HEK293 (cell line): ENCODE data around the gene ABHD16A.

Source experiments
- EGR2 ChIP-seq: fragments of 450-650 bp; formaldehyde crosslinking; IDR thresholded peaks from 2 replicates; pipeline ENCODE4 v1.5.1; 2016; ENCODE audit warnings: low read depth, missing biosample characterization, missing genetic modification characterization
- HIC1 ChIP-seq: fragments of 450-650 bp; formaldehyde crosslinking; IDR thresholded peaks from 2 replicates; pipeline ENCODE4 v1.5.1; 2016; ENCODE audit warnings: missing biosample characterization, missing genetic modification characterization
- KLF9 ChIP-seq: fragments of 450-650 bp; formaldehyde crosslinking; IDR thresholded peaks from 2 replicates; pipeline ENCODE4 v1.5.1; 2016; ENCODE audit warnings: missing biosample characterization, missing genetic modification characterization, low read depth
- RBAK ChIP-seq: fragments of 450-650 bp; formaldehyde crosslinking; IDR thresholded peaks from 2 replicates; pipeline ENCODE4 v1.5.1; 2016; ENCODE audit warnings: missing biosample characterization, missing genetic modification characterization
- SCRT2 ChIP-seq: fragments of 450-650 bp; formaldehyde crosslinking; IDR thresholded peaks from 2 replicates; pipeline ENCODE4 v1.5.1; 2016; ENCODE audit warnings: missing biosample characterization, missing genetic modification characterization
- SP3 ChIP-seq: fragments of 450-650 bp; formaldehyde crosslinking; IDR thresholded peaks from 2 replicates; pipeline ENCODE4 v1.5.1; 2016; ENCODE audit warnings: missing biosample characterization, missing genetic modification characterization
- TRIM28 ChIP-seq: IDR thresholded peaks from 2 replicates; pipeline ENCODE4 v1.6.1; 2011; ENCODE audit warnings: low read length, control low read depth, borderline replicate concordance
- ZEB2 ChIP-seq: fragments of 450-650 bp; formaldehyde crosslinking; IDR thresholded peaks from 2 replicates; pipeline ENCODE4 v1.5.1; 2016; ENCODE audit warnings: missing biosample characterization, missing genetic modification characterization
- ZFP69B ChIP-seq: fragments of 450-650 bp; formaldehyde crosslinking; IDR thresholded peaks from 2 replicates; pipeline ENCODE4 v1.5.1; 2016; ENCODE audit warnings: missing biosample characterization, missing genetic modification characterization
- ZNF157 ChIP-seq: fragments of 450-650 bp; formaldehyde crosslinking; IDR thresholded peaks from 2 replicates; pipeline ENCODE4 v1.5.1; 2016; ENCODE audit warnings: missing biosample characterization, missing genetic modification characterization
- ZNF175 ChIP-seq: fragments of 450-650 bp; formaldehyde crosslinking; IDR thresholded peaks from 2 replicates; pipeline ENCODE4 v1.5.1; 2016; ENCODE audit warnings: missing biosample characterization, missing genetic modification characterization
- ZNF2 ChIP-seq: fragments of 450-650 bp; formaldehyde crosslinking; IDR thresholded peaks from 2 replicates; pipeline ENCODE4 v1.5.1; 2016; ENCODE audit warnings: missing biosample characterization, missing genetic modification characterization
- ZNF202 ChIP-seq: fragments of 450-650 bp; formaldehyde crosslinking; IDR thresholded peaks from 2 replicates; pipeline ENCODE4 v1.5.1; 2016; ENCODE audit warnings: missing biosample characterization, missing genetic modification characterization, borderline replicate concordance
- ZNF23 ChIP-seq: fragments of 450-650 bp; formaldehyde crosslinking; IDR thresholded peaks from 2 replicates; pipeline ENCODE4 v1.5.1; 2016; ENCODE audit warnings: missing biosample characterization, missing genetic modification characterization, borderline replicate concordance
- ZNF26 ChIP-seq: fragments of 450-650 bp; formaldehyde crosslinking; IDR thresholded peaks from 2 replicates; pipeline ENCODE4 v1.5.1; 2016; ENCODE audit warnings: missing biosample characterization, missing genetic modification characterization
- ZNF341 ChIP-seq: fragments of 450-650 bp; formaldehyde crosslinking; IDR thresholded peaks from 2 replicates; pipeline ENCODE4; 2016; ENCODE audit warnings: low read depth, missing biosample characterization, missing genetic modification characterization
- ZNF354C ChIP-seq: fragments of 450-650 bp; formaldehyde crosslinking; IDR thresholded peaks from 2 replicates; pipeline ENCODE4 v1.5.1; 2016; ENCODE audit warnings: missing biosample characterization, missing genetic modification characterization, low read depth, borderline replicate concordance
- ZNF449 ChIP-seq: fragments of 450-650 bp; formaldehyde crosslinking; IDR thresholded peaks from 2 replicates; pipeline ENCODE4 v1.5.1; 2017; ENCODE audit warnings: missing biosample characterization, mild to moderate bottlenecking, missing genetic modification characterization, moderate library complexity
- ZNF48 ChIP-seq: fragments of 450-650 bp; formaldehyde crosslinking; IDR thresholded peaks from 2 replicates; pipeline ENCODE4 v1.5.1; 2016; ENCODE audit warnings: missing biosample characterization, missing genetic modification characterization
- ZNF501 ChIP-seq: fragments of 450-650 bp; formaldehyde crosslinking; IDR thresholded peaks from 2 replicates; pipeline ENCODE4 v1.5.1; 2016; ENCODE audit warnings: missing biosample characterization, missing genetic modification characterization
- ZNF585B ChIP-seq: fragments of 450-650 bp; formaldehyde crosslinking; IDR thresholded peaks from 2 replicates; pipeline ENCODE4 v1.5.1; 2016; ENCODE audit warnings: missing biosample characterization, missing genetic modification characterization
- ZNF626 ChIP-seq: fragments of 450-650 bp; sonication (Bioruptor Pico); formaldehyde crosslinking; IDR thresholded peaks from 2 replicates; pipeline ENCODE4 v1.5.1; 2018; ENCODE audit warnings: missing biosample characterization, missing genetic modification characterization, inconsistent platforms
- ZNF707 ChIP-seq: fragments of 450-650 bp; formaldehyde crosslinking; IDR thresholded peaks from 2 replicates; pipeline ENCODE4 v1.5.1; 2016; ENCODE audit warnings: missing biosample characterization, missing genetic modification characterization
- ZNF76 ChIP-seq: fragments of 450-650 bp; formaldehyde crosslinking; IDR thresholded peaks from 2 replicates; pipeline ENCODE4; 2016; ENCODE audit warnings: low read depth, missing biosample characterization, missing genetic modification characterization, borderline replicate concordance
- ZNF776 ChIP-seq: fragments of 450-650 bp; formaldehyde crosslinking; IDR thresholded peaks from 2 replicates; pipeline ENCODE4 v1.5.0; 2017; ENCODE audit warnings: missing biosample characterization, missing genetic modification characterization, borderline replicate concordance
- ZNF792 ChIP-seq: fragments of 450-650 bp; formaldehyde crosslinking; IDR thresholded peaks from 2 replicates; pipeline ENCODE4 v1.5.1; 2016; ENCODE audit warnings: missing biosample characterization, missing genetic modification characterization
- ZNF837 ChIP-seq: fragments of 450-650 bp; formaldehyde crosslinking; IDR thresholded peaks from 2 replicates; pipeline ENCODE4 v1.5.1; 2016; ENCODE audit warnings: missing biosample characterization, missing genetic modification characterization
- ZNF843 ChIP-seq: fragments of 450-650 bp; formaldehyde crosslinking; IDR thresholded peaks from 2 replicates; pipeline ENCODE4 v1.5.1; 2016; ENCODE audit warnings: missing biosample characterization, missing genetic modification characterization
- TF ChIP-seq, protein P1 (sequence below): fragments of 450-650 bp; formaldehyde crosslinking; IDR thresholded peaks from 2 replicates; pipeline ENCODE4 v1.5.1; 2016; ENCODE audit warnings: missing biosample characterization, missing genetic modification characterization
- TF ChIP-seq, protein P2 (sequence below): fragments of 450-650 bp; formaldehyde crosslinking; IDR thresholded peaks from 2 replicates; pipeline ENCODE4 v1.5.1; 2016; ENCODE audit warnings: missing biosample characterization, missing genetic modification characterization
- TF ChIP-seq, protein P3 (sequence below): fragments of 450-650 bp; formaldehyde crosslinking; IDR thresholded peaks from 2 replicates; pipeline ENCODE4 v1.5.1; 2017; ENCODE audit warnings: missing biosample characterization, missing genetic modification characterization

ABHD16A gene

DNA sequence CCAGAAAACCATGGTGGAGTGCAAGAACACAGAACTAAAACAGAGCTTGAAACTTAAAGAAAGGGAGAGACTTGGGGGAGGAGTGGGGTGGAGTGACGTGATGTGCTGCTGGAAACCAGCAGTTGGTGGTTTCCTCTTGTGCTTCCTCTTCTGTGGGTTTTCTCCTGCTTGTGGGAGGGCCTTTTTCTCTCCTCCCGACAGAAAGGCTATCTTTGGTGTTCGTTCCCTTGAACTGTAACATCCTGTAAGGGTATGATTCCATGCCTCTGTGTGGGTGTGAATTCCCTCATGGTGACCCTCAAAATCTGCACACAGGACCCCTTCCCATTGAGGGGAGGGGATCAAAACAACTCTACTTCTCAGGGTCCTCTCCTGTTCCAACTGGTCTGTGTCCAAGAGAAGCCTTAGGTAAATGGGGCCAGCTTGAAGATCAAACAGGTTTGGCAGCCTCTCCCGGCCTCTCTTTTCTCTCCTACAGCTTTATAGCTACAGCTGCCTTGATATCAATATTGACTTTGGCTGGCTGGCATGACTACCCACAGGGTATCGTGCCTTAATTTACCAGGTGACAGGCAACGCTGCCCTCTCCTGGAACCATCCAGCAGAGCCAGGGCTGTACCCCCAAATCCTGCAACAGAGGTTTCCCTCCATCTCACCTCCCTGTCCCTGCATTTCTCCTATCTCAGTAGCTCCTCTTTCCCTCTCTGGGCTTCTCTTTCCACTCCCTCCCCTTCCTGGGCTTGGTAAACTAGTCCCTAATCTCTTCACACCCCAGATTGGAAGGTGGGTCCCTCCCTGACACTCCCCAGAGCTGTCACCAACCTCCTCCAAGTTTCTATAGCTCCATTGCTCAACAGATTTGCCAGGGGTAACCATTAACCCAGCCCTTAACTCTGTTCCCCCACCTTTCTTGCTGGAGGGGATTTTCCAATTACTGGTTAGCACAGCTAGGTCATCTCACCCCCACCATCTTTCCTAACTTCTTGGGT, 35.2 kb upstream of the ABHD16A start (continued):
- TF ChIP-seq, protein P1, sequence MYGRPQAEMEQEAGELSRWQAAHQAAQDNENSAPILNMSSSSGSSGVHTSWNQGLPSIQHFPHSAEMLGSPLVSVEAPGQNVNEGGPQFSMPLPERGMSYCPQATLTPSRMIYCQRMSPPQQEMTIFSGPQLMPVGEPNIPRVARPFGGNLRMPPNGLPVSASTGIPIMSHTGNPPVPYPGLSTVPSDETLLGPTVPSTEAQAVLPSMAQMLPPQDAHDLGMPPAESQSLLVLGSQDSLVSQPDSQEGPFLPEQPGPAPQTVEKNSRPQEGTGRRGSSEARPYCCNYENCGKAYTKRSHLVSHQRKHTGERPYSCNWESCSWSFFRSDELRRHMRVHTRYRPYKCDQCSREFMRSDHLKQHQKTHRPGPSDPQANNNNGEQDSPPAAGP (tag by site-specific recombination) = no peak; the same call in none of the 2 replicates
- no peak for TF ChIP-seq ZNF707 (tag by site-specific recombination)
- TF ChIP-seq ZNF48 (tag by site-specific recombination) = no peak
- TF ChIP-seq TRIM28 = no peak
- TF ChIP-seq, protein P2, sequence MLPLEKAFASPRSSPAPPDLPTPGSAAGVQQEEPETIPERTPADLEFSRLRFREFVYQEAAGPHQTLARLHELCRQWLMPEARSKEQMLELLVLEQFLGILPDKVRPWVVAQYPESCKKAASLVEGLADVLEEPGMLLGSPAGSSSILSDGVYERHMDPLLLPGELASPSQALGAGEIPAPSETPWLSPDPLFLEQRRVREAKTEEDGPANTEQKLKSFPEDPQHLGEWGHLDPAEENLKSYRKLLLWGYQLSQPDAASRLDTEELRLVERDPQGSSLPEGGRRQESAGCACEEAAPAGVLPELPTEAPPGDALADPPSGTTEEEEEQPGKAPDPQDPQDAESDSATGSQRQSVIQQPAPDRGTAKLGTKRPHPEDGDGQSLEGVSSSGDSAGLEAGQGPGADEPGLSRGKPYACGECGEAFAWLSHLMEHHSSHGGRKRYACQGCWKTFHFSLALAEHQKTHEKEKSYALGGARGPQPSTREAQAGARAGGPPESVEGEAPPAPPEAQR (tag by site-specific recombination) = no peak
- TF ChIP-seq RBAK (tag by site-specific recombination) = no peak
- no peak for TF ChIP-seq ZNF585B (tag by site-specific recombination)
- no peak for TF ChIP-seq ZNF449 (tag by site-specific recombination)
- TF ChIP-seq ZEB2 (tag by site-specific recombination) = peak; percentile 9; the same call in 1 of the 2 replicates
- no peak for TF ChIP-seq ZNF776 (tag by site-specific recombination)
- TF ChIP-seq, protein P3, sequence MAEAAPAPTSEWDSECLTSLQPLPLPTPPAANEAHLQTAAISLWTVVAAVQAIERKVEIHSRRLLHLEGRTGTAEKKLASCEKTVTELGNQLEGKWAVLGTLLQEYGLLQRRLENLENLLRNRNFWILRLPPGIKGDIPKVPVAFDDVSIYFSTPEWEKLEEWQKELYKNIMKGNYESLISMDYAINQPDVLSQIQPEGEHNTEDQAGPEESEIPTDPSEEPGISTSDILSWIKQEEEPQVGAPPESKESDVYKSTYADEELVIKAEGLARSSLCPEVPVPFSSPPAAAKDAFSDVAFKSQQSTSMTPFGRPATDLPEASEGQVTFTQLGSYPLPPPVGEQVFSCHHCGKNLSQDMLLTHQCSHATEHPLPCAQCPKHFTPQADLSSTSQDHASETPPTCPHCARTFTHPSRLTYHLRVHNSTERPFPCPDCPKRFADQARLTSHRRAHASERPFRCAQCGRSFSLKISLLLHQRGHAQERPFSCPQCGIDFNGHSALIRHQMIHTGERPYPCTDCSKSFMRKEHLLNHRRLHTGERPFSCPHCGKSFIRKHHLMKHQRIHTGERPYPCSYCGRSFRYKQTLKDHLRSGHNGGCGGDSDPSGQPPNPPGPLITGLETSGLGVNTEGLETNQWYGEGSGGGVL = peak; percentile 94
- TF ChIP-seq ZNF501 (tag by site-specific recombination) = no peak
- no peak for TF ChIP-seq ZNF202 (tag by site-specific recombination)
- TF ChIP-seq ZNF76 (tag by site-specific recombination) = no peak
- no peak; the same call in 1 of the 2 replicates for TF ChIP-seq SP3 (tag by site-specific recombination)
- peak; percentile 88 for TF ChIP-seq EGR2 (tag by site-specific recombination)
- TF ChIP-seq ZNF26 = no peak
- TF ChIP-seq ZNF843 (tag by site-specific recombination) = no peak
- peak; percentile 81 for TF ChIP-seq SCRT2 (tag by site-specific recombination)
- no peak for TF ChIP-seq ZNF175 (tag by site-specific recombination)
- TF ChIP-seq ZNF354C (tag by site-specific recombination) = no peak
- TF ChIP-seq ZNF2 (tag by site-specific recombination) = no peak
- TF ChIP-seq ZNF792 = no peak
- TF ChIP-seq ZNF23 (tag by site-specific recombination) = no peak
- TF ChIP-seq KLF9 (tag by site-specific recombination) = no peak
- peak; percentile 34; the same call in 1 of the 2 replicates for TF ChIP-seq HIC1 (tag by site-specific recombination)
- TF ChIP-seq ZNF341 (tag by site-specific recombination) = no peak
- peak; percentile 63 for TF ChIP-seq ZFP69B (tag by site-specific recombination)
- TF ChIP-seq ZNF626 (tag by site-specific recombination) = no peak
- TF ChIP-seq ZNF837 = no peak
- TF ChIP-seq ZNF157 (tag by site-specific recombination) = no peak
